ENCODE measurements around the gene FGF23.

The FGF23 gene

GRCh38 chr12:4369548-4369947 lies 10.0 kb downstream of the FGF23 start:
- TF ChIP-seq, protein P1, sequence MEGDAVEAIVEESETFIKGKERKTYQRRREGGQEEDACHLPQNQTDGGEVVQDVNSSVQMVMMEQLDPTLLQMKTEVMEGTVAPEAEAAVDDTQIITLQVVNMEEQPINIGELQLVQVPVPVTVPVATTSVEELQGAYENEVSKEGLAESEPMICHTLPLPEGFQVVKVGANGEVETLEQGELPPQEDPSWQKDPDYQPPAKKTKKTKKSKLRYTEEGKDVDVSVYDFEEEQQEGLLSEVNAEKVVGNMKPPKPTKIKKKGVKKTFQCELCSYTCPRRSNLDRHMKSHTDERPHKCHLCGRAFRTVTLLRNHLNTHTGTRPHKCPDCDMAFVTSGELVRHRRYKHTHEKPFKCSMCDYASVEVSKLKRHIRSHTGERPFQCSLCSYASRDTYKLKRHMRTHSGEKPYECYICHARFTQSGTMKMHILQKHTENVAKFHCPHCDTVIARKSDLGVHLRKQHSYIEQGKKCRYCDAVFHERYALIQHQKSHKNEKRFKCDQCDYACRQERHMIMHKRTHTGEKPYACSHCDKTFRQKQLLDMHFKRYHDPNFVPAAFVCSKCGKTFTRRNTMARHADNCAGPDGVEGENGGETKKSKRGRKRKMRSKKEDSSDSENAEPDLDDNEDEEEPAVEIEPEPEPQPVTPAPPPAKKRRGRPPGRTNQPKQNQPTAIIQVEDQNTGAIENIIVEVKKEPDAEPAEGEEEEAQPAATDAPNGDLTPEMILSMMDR (IDR thresholded peaks at IDR 0.05; ENCODE audit: borderline replicate concordance, extremely low read depth, low read length, poor library complexity, severe bottlenecking), result no peak
- no peak for TF ChIP-seq EZH2 (IDR thresholded peaks at IDR 0.05; ENCODE audit: borderline replicate concordance, low read depth, low read length, severe bottlenecking)
- H3K36me3 ChIP-seq (ENCODE audit: insufficient read depth, low read length), result no peaks in the 10 kb centered on the region
- no peak overlapping the region for H2AFZ ChIP-seq (ENCODE audit: low read depth, low read length)
- H3K4me2 ChIP-seq (ENCODE audit: insufficient read depth, low read length), result no peak overlapping the region
- no peak for ATAC-seq (ENCODE audit: insufficient read depth, low read depth)
- H3K4me1 ChIP-seq (ENCODE audit: insufficient read depth, low read length), result no peaks in the 10 kb centered on the region
- H3K4me3 ChIP-seq (ENCODE audit: low read depth in 1 of 2, low read length in 2 of 2), result no peak overlapping the region
- no peak overlapping the region for H3K27ac ChIP-seq (ENCODE audit: low read length)
- peaks cover 4% of the 10 kb centered on the region for H3K27me3 ChIP-seq (ENCODE audit: insufficient read depth, low read length, poor library complexity)
- no peaks in the 10 kb centered on the region for H3K79me2 ChIP-seq (ENCODE audit: insufficient read depth, low read length)
- no peak for DNase-seq
- no peaks in the 10 kb centered on the region for H4K20me1 ChIP-seq (ENCODE audit: insufficient read depth, low read length)
- no peaks in the 10 kb centered on the region for H3K9me3 ChIP-seq (ENCODE audit: insufficient read depth, low read length, severe bottlenecking)
- H3K9ac ChIP-seq (ENCODE audit: low read depth, low read length), result no peak overlapping the region

DNA sequence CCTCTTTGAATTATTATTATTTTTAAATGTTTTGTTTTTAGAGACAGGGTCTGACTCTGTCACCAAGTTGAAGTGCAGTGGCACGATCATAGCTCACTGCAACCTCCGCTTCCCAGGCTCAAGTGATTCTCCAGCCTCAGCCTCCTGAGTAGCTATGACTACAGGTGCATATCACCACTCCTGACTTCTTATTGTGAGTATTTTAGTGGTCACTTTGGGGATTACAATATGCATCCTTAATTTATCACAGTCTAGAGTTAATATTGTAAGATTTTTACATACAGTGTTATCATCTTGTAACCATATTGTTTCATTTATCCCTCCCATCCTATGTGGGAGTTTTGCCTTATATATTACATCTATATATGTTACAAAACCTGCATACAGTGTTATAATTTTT lies 13.4 kb downstream of the FGF23 start:
- Histone ChIP-seq H3K9ac (ENCODE audit: low read depth, low read length) (no peak overlapping the region), H3K4me2 (ENCODE audit: insufficient read depth, low read length) (no peak overlapping the region), H3K27me3 (ENCODE audit: insufficient read depth, low read length, poor library complexity) (peaks cover 8% of the 10 kb centered on the region), H3K4me3 (ENCODE audit: low read depth in 1 of 2, low read length in 2 of 2) (no peak overlapping the region), H3K4me1 (ENCODE audit: insufficient read depth, low read length) (no peaks in the 10 kb centered on the region), H3K9me3 (ENCODE audit: insufficient read depth, low read length, severe bottlenecking) (no peaks in the 10 kb centered on the region), H4K20me1 (ENCODE audit: insufficient read depth, low read length) (no peaks in the 10 kb centered on the region), H3K27ac (ENCODE audit: low read length) (no peak overlapping the region), H3K36me3 (ENCODE audit: insufficient read depth, low read length) (no peaks in the 10 kb centered on the region), H2AFZ (ENCODE audit: low read depth, low read length) (no peak overlapping the region), H3K79me2 (ENCODE audit: insufficient read depth, low read length) (no peaks in the 10 kb centered on the region)
- no peak for ATAC-seq (ENCODE audit: insufficient read depth, low read depth)
- no peak for TF ChIP-seq EZH2 (IDR thresholded peaks at IDR 0.05; ENCODE audit: borderline replicate concordance, low read depth, low read length, severe bottlenecking)
- TF ChIP-seq, protein P1 (IDR thresholded peaks at IDR 0.05; ENCODE audit: borderline replicate concordance, extremely low read depth, low read length, poor library complexity, severe bottlenecking), result no peak
- DNase-seq, result no peak

DNA sequence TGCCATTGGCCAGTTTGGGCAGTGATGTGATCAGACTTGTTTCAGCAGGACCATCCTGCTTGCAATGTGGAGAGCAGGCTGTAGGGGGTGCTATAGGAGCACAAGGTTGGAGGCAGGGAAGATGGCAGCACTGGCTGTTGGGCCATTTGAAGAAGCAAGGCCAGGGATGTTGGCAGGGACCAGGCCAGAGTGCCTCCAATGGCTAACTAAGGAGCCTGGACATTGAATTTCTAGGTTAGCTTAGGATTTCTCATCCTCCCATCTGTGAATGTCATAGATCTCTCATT lies 23.5 kb downstream of the FGF23 start:
- H3K27ac ChIP-seq (ENCODE audit: low read length), result no peak overlapping the region
- TF ChIP-seq, protein P1 (IDR thresholded peaks at IDR 0.05; ENCODE audit: borderline replicate concordance, extremely low read depth, low read length, poor library complexity, severe bottlenecking), result peak; percentile 75
- TF ChIP-seq EZH2 (IDR thresholded peaks at IDR 0.05; ENCODE audit: borderline replicate concordance, low read depth, low read length, severe bottlenecking), result no peak
- no peak overlapping the region for H3K9ac ChIP-seq (ENCODE audit: low read depth, low read length)
- no peaks in the 10 kb centered on the region for H3K79me2 ChIP-seq (ENCODE audit: insufficient read depth, low read length)
- DNase-seq (peak; percentile 50), ATAC-seq (ENCODE audit: insufficient read depth, low read depth) (0 out of 3 replicates have a peak, but pooled peaks have one; percentile 37)
- H3K36me3 ChIP-seq (ENCODE audit: insufficient read depth, low read length), result peaks cover 22% of the 10 kb centered on the region; the same call in 1 of the 2 replicates
- no peaks in the 10 kb centered on the region for H3K27me3 ChIP-seq (ENCODE audit: insufficient read depth, low read length, poor library complexity)
- no peaks in the 10 kb centered on the region for H3K4me1 ChIP-seq (ENCODE audit: insufficient read depth, low read length)
- no peak overlapping the region for H3K4me2 ChIP-seq (ENCODE audit: insufficient read depth, low read length)
- H4K20me1 ChIP-seq (ENCODE audit: insufficient read depth, low read length), result no peaks in the 10 kb centered on the region
- H3K4me3 ChIP-seq (ENCODE audit: low read depth in 1 of 2, low read length in 2 of 2), result no peak overlapping the region
- no peak overlapping the region for H2AFZ ChIP-seq (ENCODE audit: low read depth, low read length)
- H3K9me3 ChIP-seq (ENCODE audit: insufficient read depth, low read length, severe bottlenecking), result no peaks in the 10 kb centered on the region
